HepG2 (cell line): ENCODE results near the gene STK11. TPM values are rescaled to one million over a fixed set of nuclear protein-coding genes. Genes with fewer than 3 reads are reported as not detected.
A peak's percentile ranks its signal among the peaks of the same experiment; 100 is the strongest.

ENCODE experiments used
- MEIS2 ChIP-seq: sonication (generic); formaldehyde crosslinking; IDR thresholded peaks from 2 replicates; pipeline ENCODE4 v1.9.0; 2021; ENCODE audit warnings: mild to moderate bottlenecking, missing genetic modification reagents
- MTA1 ChIP-seq: sonication (generic); formaldehyde crosslinking; IDR thresholded peaks from 2 replicates; pipeline ENCODE4 v1.4.0; 2020; ENCODE audit warnings: missing genetic modification reagents, mild to moderate bottlenecking, borderline replicate concordance
- NFKBIZ ChIP-seq: IDR thresholded peaks from 2 replicates; pipeline ENCODE4 v1.6.1; 2018; ENCODE audit warnings: missing genetic modification reagents, missing compliant biosample characterization
- NR2F1 ChIP-seq, 2 experiments: fragments of 450-650 bp in 1 of 2; formaldehyde crosslinking in 1 of 2; IDR thresholded peaks; 2 replicates each; pipeline versions ENCODE4 v1.5.0 to v1.6.1; 2016 to 2020; ENCODE audit warnings: mild to moderate bottlenecking in 1 of 2, missing compliant biosample characterization in 1 of 2, missing genetic modification reagents in 1 of 2, moderate library complexity in 1 of 2
- RAD21 ChIP-seq: fragments of 450-650 bp; formaldehyde crosslinking; IDR thresholded peaks from 2 replicates; pipeline ENCODE4 v1.5.0; 2020; ENCODE audit warnings: mild to moderate bottlenecking
- RAD51 ChIP-seq: fragments of 450-650 bp; IDR thresholded peaks from 2 replicates; pipeline ENCODE4 v1.6.1; 2016; ENCODE audit warnings: borderline replicate concordance
- REPIN1 ChIP-seq: sonication (generic); formaldehyde crosslinking; IDR thresholded peaks from 2 replicates; pipeline ENCODE4 v1.8.0; 2022; ENCODE audit warnings: missing genetic modification reagents, low read depth, mild to moderate bottlenecking, borderline replicate concordance
- RXRA ChIP-seq: sonication (generic); formaldehyde crosslinking; IDR thresholded peaks from 2 replicates; pipeline ENCODE4 v1.5.1; 2020; ENCODE audit warnings: missing genetic modification reagents
- RXRB ChIP-seq: IDR thresholded peaks from 2 replicates; pipeline ENCODE4 v1.6.1; 2016; ENCODE audit warnings: borderline replicate concordance, missing genetic modification reagents, missing compliant biosample characterization
- ZEB1 ChIP-seq: IDR thresholded peaks from 2 replicates; pipeline ENCODE4 v1.6.1; 2012; ENCODE audit warnings: mild to moderate bottlenecking, low read depth, inconsistent platforms; ENCODE audit not compliant: insufficient replicate concordance
- ZNF451 ChIP-seq: sonication (generic); formaldehyde crosslinking; IDR thresholded peaks from 2 replicates; pipeline ENCODE4 v1.5.0; 2020; ENCODE audit warnings: mild to moderate bottlenecking, missing genetic modification reagents
- ZSCAN22 ChIP-seq: sonication (generic); formaldehyde crosslinking; IDR thresholded peaks from 2 replicates; pipeline ENCODE4 v1.4.0; 2020; ENCODE audit warnings: mild to moderate bottlenecking, missing genetic modification reagents
- polyA plus RNA-seq, 8 experiments: library from polyadenylated mRNA; depleted of rRNA in 3 of 8; stranded (reverse) in 7 of 8; unstranded in 1 of 8; fragments of >200 nt; fragmentation: Illumina TruSeq in 4 of 8; extraction: Trizol in 4 of 8; gene quantifications; 2 replicates each; pipeline versions ENCODE4 v1.2.1 to v1.2.3, GENCODE V29; 2011 to 2016; ENCODE audit warnings: low read depth in 4 of 8, missing spikeins in 1 of 8, mixed read lengths in 1 of 8; ENCODE audit not compliant: insufficient read depth in 1 of 8
- total RNA-seq, 5 experiments: library from RNA; depleted of rRNA; stranded (reverse); fragments of >200 nt; fragmentation: Illumina TruSeq; extraction: Trizol; gene quantifications; 2 replicates each; pipeline ENCODE4 v1.2.3, GENCODE V29; 2016; ENCODE audit warnings: low read depth in 1 of 5
- TF ChIP-seq, protein P1 (sequence below): sonication (generic); formaldehyde crosslinking; IDR thresholded peaks from 2 replicates; pipeline ENCODE4 v1.8.0; 2022; ENCODE audit warnings: mild to moderate bottlenecking, missing genetic modification reagents; ENCODE audit not compliant: insufficient replicate concordance
- TF ChIP-seq, protein P2 (sequence below): sonication (generic); formaldehyde crosslinking; IDR thresholded peaks from 2 replicates; pipeline ENCODE4 v1.4.0; 2020; ENCODE audit warnings: missing genetic modification reagents, borderline replicate concordance
- TF ChIP-seq, protein P3 (sequence below): sonication (generic); formaldehyde crosslinking; IDR thresholded peaks from 2 replicates; pipeline ENCODE4 v1.5.0; 2020; ENCODE audit warnings: missing genetic modification reagents
- TF ChIP-seq, protein P4 (sequence below): sonication (generic); formaldehyde crosslinking; IDR thresholded peaks from 2 replicates; pipeline ENCODE4 v1.5.0; 2020; ENCODE audit warnings: mild to moderate bottlenecking, missing genetic modification reagents

STK11 gene
- total and polyA plus RNA-seq, 2 of the 13 experiments (the other 11 are each of a cell fraction or from before 2014, with no cell fraction given) = 27.5 to 43.6 TPM

DNA sequence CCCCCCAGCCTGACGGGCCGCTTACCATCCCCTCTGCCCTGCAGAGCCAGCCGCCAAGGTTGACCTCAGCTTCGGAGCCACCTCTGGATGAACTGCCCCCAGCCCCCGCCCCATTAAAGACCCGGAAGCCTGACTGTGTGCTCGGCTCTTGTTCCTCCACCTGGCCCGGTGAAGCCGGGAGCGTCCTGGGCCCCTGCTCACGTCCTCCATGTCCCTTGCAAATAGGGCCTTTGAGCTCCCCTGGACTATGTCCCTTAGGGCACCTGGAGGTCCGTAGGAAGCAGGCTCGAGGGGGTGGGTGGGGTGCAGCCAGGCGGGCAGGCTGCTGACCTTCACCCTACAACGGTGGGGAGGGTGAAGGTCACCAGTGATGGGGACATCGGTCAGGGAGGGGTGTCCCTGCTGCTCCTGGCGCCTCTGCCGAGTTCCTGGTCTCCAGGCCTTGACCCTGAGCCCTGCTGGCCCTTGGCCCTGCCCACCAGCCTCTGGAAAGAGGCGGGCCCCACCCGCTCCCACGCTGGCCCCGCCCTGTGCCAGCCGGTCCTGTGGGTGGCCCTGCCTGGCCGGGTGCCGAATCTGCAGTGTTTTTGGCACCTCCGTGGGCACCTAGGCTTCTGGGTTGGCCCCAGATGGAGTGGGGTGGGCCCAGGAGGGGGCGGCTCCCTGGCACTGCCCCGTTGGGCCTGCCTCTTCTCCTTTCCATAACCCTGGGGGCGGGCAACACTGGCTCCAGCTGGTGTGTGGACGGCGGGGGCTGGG, 39.3 kb downstream of the STK11 start (continued):
- TF ChIP-seq, protein P1, sequence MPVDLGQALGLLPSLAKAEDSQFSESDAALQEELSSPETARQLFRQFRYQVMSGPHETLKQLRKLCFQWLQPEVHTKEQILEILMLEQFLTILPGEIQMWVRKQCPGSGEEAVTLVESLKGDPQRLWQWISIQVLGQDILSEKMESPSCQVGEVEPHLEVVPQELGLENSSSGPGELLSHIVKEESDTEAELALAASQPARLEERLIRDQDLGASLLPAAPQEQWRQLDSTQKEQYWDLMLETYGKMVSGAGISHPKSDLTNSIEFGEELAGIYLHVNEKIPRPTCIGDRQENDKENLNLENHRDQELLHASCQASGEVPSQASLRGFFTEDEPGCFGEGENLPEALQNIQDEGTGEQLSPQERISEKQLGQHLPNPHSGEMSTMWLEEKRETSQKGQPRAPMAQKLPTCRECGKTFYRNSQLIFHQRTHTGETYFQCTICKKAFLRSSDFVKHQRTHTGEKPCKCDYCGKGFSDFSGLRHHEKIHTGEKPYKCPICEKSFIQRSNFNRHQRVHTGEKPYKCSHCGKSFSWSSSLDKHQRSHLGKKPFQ (CRISPR knock-in tag) = no peak
- TF ChIP-seq, protein P2, sequence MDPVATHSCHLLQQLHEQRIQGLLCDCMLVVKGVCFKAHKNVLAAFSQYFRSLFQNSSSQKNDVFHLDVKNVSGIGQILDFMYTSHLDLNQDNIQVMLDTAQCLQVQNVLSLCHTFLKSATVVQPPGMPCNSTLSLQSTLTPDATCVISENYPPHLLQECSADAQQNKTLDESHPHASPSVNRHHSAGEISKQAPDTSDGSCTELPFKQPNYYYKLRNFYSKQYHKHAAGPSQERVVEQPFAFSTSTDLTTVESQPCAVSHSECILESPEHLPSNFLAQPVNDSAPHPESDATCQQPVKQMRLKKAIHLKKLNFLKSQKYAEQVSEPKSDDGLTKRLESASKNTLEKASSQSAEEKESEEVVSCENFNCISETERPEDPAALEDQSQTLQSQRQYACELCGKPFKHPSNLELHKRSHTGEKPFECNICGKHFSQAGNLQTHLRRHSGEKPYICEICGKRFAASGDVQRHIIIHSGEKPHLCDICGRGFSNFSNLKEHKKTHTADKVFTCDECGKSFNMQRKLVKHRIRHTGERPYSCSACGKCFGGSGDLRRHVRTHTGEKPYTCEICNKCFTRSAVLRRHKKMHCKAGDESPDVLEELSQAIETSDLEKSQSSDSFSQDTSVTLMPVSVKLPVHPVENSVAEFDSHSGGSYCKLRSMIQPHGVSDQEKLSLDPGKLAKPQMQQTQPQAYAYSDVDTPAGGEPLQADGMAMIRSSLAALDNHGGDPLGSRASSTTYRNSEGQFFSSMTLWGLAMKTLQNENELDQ (CRISPR knock-in tag) = peak; percentile 23; the same call in 1 of the 2 replicates
- TF ChIP-seq NR2F1 (CRISPR knock-in tag; IDR thresholded peaks at IDR 0.05) (peak; percentile 95 to 99), RAD21 (CRISPR knock-in tag) (no peak), REPIN1 (peak; percentile 37; the same call in 1 of the 2 replicates), MTA1 (CRISPR knock-in tag) (peak; percentile 83), NFKBIZ (no peak), ZSCAN22 (no peak), RXRB (CRISPR knock-in tag) (peak; percentile 99), MEIS2 (CRISPR knock-in tag) (peak; percentile 54; the same call in 1 of the 2 replicates), RXRA (CRISPR knock-in tag) (peak; percentile 99), ZEB1 (no peak), ZNF451 (CRISPR knock-in tag) (peak; percentile 68), RAD51 (no peak)
- TF ChIP-seq, protein P3, sequence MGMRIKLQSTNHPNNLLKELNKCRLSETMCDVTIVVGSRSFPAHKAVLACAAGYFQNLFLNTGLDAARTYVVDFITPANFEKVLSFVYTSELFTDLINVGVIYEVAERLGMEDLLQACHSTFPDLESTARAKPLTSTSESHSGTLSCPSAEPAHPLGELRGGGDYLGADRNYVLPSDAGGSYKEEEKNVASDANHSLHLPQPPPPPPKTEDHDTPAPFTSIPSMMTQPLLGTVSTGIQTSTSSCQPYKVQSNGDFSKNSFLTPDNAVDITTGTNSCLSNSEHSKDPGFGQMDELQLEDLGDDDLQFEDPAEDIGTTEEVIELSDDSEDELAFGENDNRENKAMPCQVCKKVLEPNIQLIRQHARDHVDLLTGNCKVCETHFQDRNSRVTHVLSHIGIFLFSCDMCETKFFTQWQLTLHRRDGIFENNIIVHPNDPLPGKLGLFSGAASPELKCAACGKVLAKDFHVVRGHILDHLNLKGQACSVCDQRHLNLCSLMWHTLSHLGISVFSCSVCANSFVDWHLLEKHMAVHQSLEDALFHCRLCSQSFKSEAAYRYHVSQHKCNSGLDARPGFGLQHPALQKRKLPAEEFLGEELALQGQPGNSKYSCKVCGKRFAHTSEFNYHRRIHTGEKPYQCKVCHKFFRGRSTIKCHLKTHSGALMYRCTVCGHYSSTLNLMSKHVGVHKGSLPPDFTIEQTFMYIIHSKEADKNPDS (CRISPR knock-in tag) = peak; percentile 51; the same call in 1 of the 2 replicates
- TF ChIP-seq, protein P4, sequence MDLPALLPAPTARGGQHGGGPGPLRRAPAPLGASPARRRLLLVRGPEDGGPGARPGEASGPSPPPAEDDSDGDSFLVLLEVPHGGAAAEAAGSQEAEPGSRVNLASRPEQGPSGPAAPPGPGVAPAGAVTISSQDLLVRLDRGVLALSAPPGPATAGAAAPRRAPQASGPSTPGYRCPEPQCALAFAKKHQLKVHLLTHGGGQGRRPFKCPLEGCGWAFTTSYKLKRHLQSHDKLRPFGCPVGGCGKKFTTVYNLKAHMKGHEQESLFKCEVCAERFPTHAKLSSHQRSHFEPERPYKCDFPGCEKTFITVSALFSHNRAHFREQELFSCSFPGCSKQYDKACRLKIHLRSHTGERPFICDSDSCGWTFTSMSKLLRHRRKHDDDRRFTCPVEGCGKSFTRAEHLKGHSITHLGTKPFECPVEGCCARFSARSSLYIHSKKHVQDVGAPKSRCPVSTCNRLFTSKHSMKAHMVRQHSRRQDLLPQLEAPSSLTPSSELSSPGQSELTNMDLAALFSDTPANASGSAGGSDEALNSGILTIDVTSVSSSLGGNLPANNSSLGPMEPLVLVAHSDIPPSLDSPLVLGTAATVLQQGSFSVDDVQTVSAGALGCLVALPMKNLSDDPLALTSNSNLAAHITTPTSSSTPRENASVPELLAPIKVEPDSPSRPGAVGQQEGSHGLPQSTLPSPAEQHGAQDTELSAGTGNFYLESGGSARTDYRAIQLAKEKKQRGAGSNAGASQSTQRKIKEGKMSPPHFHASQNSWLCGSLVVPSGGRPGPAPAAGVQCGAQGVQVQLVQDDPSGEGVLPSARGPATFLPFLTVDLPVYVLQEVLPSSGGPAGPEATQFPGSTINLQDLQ (CRISPR knock-in tag) = no peak
